SK-N-SH (cell line): ENCODE measurements around the gene KCNA10. TPM values are rescaled to one million over a fixed set of nuclear protein-coding genes. Genes with fewer than 3 reads are reported as not detected.

Experiments used
- CTCF ChIA-PET: fragments of 300-600, 350-600 bp; formaldehyde crosslinking; extraction: SDS; loops from one replicate; lab custom pipeline; 2021; lab: Yijun Ruan, JAX
- POLR2A ChIA-PET: fragments of 350-600 bp; sonication (Branson Sonifier 250); formaldehyde crosslinking; extraction: SDS; loops from one replicate; lab custom pipeline; 2020; ENCODE audit warnings: antibody characterized with exemption, inconsistent platforms; lab: Yijun Ruan, JAX
- DNase-seq: peaks from one replicate; pipeline ENCODE4 v3.0.0; 2012
- H2AFZ ChIP-seq: fragments of 200-600 bp; sonication (generic); 2 replicates; pipeline ENCODE4 v1.8.1; 2016; ENCODE audit warnings: antibody characterized with exemption, mild to moderate bottlenecking, low read depth
- H3F3A ChIP-seq: fragments of 200-600 bp; sonication (generic); replicated peaks from 2 replicates; pipeline ENCODE3; 2016; ENCODE audit warnings: antibody characterized with exemption, mild to moderate bottlenecking; ENCODE audit not compliant: insufficient read depth
- H3K27ac ChIP-seq, 2 experiments: fragments of 200-500 bp in 1 of 2; fragments of 200-600 bp in 1 of 2; sonication (Bioruptor generic) in 1 of 2; sonication (generic), shearing (Covaris generic) in 1 of 2; 2 replicates each; pipeline versions ENCODE4 v1.5.1 to v1.6.1; 2014 to 2016; ENCODE audit warnings: low read depth in 2 of 2, inconsistent platforms in 1 of 2, low read length in 1 of 2, mild to moderate bottlenecking in 1 of 2, mixed read lengths in 1 of 2
- H3K27me3 ChIP-seq: fragments of 200-600 bp; sonication (generic), shearing (Covaris generic); 2 replicates; pipeline ENCODE4 v1.6.1; 2016; ENCODE audit warnings: mixed run types; ENCODE audit not compliant: insufficient read depth
- H3K36me3 ChIP-seq, 2 experiments: fragments of 200-500 bp in 1 of 2; fragments of 200-600 bp in 1 of 2; sonication (Bioruptor generic) in 1 of 2; sonication (generic) in 1 of 2; replicated peaks in 1 of 2; 2 replicates each; pipeline versions ENCODE3 to v1.5.1; 2014 to 2016; ENCODE audit warnings: low read length in 1 of 2, mild to moderate bottlenecking in 1 of 2; ENCODE audit not compliant: insufficient read depth in 2 of 2, control insufficient read depth in 1 of 2
- H3K4me1 ChIP-seq, 2 experiments: fragments of 200-500 bp in 1 of 2; fragments of 200-600 bp in 1 of 2; sonication (Bioruptor generic) in 1 of 2; sonication (generic), shearing (Covaris generic) in 1 of 2; 2 replicates each; pipeline versions ENCODE4 v1.5.1 to v1.6.1; 2014 to 2016; ENCODE audit warnings: low read depth in 1 of 2, low read length in 1 of 2, mixed run types in 1 of 2; ENCODE audit not compliant: insufficient read depth in 2 of 2, control insufficient read depth in 1 of 2
- H3K4me2 ChIP-seq: fragments of 200-600 bp; sonication (generic), shearing (Covaris generic); 2 replicates; pipeline ENCODE4 v1.6.1; 2017; ENCODE audit warnings: mixed run types
- H3K4me3 ChIP-seq, 2 experiments: fragments of 200-500 bp in 1 of 2; fragments of 200-600 bp in 1 of 2; sonication (Bioruptor generic) in 1 of 2; sonication (generic), shearing (Covaris generic) in 1 of 2; 2 replicates each; pipeline versions ENCODE4 v1.5.1 to v1.8.1; 2014 to 2016; ENCODE audit warnings: low read depth in 2 of 2, inconsistent platforms in 1 of 2, low read length in 1 of 2, mild to moderate bottlenecking in 1 of 2, mixed read lengths in 1 of 2, moderate library complexity in 1 of 2
- H3K79me2 ChIP-seq: fragments of 200-600 bp; sonication (generic); 2 replicates; pipeline ENCODE4 v1.8.1; 2017; ENCODE audit warnings: mild to moderate bottlenecking; ENCODE audit not compliant: insufficient read depth
- H3K9ac ChIP-seq: fragments of 200-600 bp; sonication (generic); 2 replicates; pipeline ENCODE4 v1.6.1; 2017; ENCODE audit warnings: mixed run types
- H3K9me2 ChIP-seq: fragments of 200-600 bp; sonication (generic); 2 replicates; pipeline ENCODE4 v1.6.1; 2017; ENCODE audit warnings: mixed run types
- H3K9me3 ChIP-seq: fragments of 200-600 bp; sonication (generic); 2 replicates; pipeline ENCODE4 v1.6.1; 2017; ENCODE audit warnings: mixed run types, mild to moderate bottlenecking, moderate library complexity
- H4K20me1 ChIP-seq: fragments of 200-600 bp; sonication (generic); 2 replicates; pipeline ENCODE4 v1.6.1; 2017; ENCODE audit warnings: mild to moderate bottlenecking, mixed run types; ENCODE audit not compliant: insufficient read depth
- FOSL2 ChIP-seq: IDR thresholded peaks from 2 replicates; pipeline ENCODE4 v1.4.0; 2012; ENCODE audit warnings: low read depth, mild to moderate bottlenecking, moderate library complexity, borderline replicate concordance
- FOXJ3 ChIP-seq: sonication (generic); formaldehyde crosslinking; IDR thresholded peaks from 2 replicates; pipeline ENCODE4 v1.5.1; 2020; ENCODE audit warnings: mild to moderate bottlenecking, missing genetic modification reagents
- FOXM1 ChIP-seq: IDR thresholded peaks from 2 replicates; pipeline ENCODE4 v1.4.0; 2012; ENCODE audit warnings: low read depth, mild to moderate bottlenecking
- GABPA ChIP-seq: IDR thresholded peaks from 2 replicates; pipeline ENCODE4 v1.4.0; 2012; ENCODE audit warnings: low read depth, mild to moderate bottlenecking
- JUND ChIP-seq: IDR thresholded peaks from 2 replicates; pipeline ENCODE4 v1.4.0; 2012
- MEF2A ChIP-seq: IDR thresholded peaks from 2 replicates; pipeline ENCODE4 v1.4.0; 2012; ENCODE audit warnings: low read depth, borderline replicate concordance
- MXI1 ChIP-seq: IDR thresholded peaks from 2 replicates; pipeline ENCODE4 v1.6.1; 2012; ENCODE audit warnings: mild to moderate bottlenecking, low read depth, low read length, improper control_type of control experiment
- NFIC ChIP-seq: IDR thresholded peaks from 2 replicates; pipeline ENCODE4 v1.4.0; 2012; ENCODE audit warnings: borderline replicate concordance
- NRF1 ChIP-seq: IDR thresholded peaks from 2 replicates; pipeline ENCODE4 v1.6.1; 2012; ENCODE audit warnings: low read depth, mild to moderate bottlenecking, low read length
- RAD21 ChIP-seq: IDR thresholded peaks from 2 replicates; pipeline ENCODE4 v1.6.1; 2012; ENCODE audit warnings: mild to moderate bottlenecking, low read length
- RCOR1 ChIP-seq: fragments of 150-350 bp; IDR thresholded peaks from 2 replicates; pipeline ENCODE4 v1.6.1; 2017; ENCODE audit warnings: antibody characterized with exemption, low read length
- RFX5 ChIP-seq: IDR thresholded peaks from 2 replicates; pipeline ENCODE4 v1.6.1; 2012; ENCODE audit warnings: mild to moderate bottlenecking, improper control_type of control experiment, low read length
- TCF12 ChIP-seq: IDR thresholded peaks from 2 replicates; pipeline ENCODE4 v1.4.0; 2012
- TEAD4 ChIP-seq: IDR thresholded peaks from 2 replicates; pipeline ENCODE4 v1.4.0; 2012; ENCODE audit warnings: mild to moderate bottlenecking, borderline replicate concordance; ENCODE audit not compliant: insufficient read depth
- WGBS: methylation state at CpG from one replicate; pipeline ENCODE4 v1.1.6; 2017; ENCODE audit warnings: low lambda C conversion rate; 5-methylcytosine and 5-hydroxymethylcytosine counted together
- polyA plus RNA-seq, 3 experiments: library from polyadenylated mRNA; depleted of rRNA; stranded (reverse); fragments of >200 nt; gene quantifications; 2 replicates each; pipeline ENCODE4 v1.2.3, GENCODE V29; 2012
- TF ChIP-seq, protein P1 (sequence below): fragments of 200-600 bp; sonication (generic); IDR thresholded peaks from 2 replicates; pipeline ENCODE4 v1.6.1; 2017; ENCODE audit warnings: antibody characterized with exemption, mild to moderate bottlenecking, moderate library complexity
- TF ChIP-seq, protein P2 (sequence below): fragments of 150-350 bp; IDR thresholded peaks from 2 replicates; pipeline ENCODE4 v1.6.1; 2017; ENCODE audit warnings: antibody characterized with exemption, low read length, low read depth, borderline replicate concordance
- TF ChIP-seq, protein P3 (sequence below): IDR thresholded peaks from 2 replicates; pipeline ENCODE4; 2012

Gene KCNA10
- polyA plus RNA-seq, 1 of the 3 experiments (the other 2 are of a cell fraction), result not detected

DNA sequence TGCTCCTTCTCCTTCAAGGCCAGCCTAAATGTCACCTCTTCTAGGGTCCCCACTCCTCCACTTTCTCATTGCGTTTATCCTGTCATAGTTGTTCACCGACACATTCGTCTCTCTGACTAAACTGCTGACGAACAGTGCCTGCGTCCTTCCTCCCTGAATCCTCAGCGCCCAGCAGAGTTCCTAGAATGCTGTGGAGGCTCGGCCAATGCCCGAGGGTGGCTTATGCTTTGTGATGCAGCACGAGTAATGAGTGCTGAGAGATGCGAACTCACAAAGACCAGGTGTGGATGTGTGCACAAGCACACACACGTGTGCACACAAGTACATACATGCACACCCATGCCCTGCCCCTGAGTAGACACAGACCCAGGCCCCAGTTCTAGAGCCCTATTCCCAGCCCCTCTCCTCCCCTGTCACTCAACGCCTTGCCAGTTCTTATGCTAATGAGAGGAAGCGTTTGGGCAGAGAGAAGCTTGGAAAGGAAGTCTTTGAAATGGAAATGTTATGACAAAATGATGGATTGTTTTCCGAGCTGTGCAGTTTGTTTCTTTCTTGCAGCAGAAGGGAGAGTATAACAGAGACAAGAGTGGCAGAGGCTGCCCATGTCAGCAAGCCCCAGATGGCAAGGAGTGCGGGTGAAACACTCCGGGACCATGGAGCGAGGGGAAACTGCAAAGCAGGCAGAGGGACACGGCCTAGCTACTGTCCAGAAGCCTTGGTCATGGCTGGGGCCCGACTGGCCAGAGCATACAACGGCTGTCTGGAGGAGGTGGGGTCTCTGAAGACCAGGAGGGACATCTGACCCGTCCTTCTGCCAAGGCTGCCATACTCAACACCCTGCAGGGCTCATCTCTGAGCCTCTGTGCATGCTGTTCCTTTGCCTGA, 24.2 kb downstream of the KCNA10 start:
- no peak overlapping the region for H3K9ac ChIP-seq
- H3K4me3 ChIP-seq, result no peak overlapping the region
- WGBS, result 68% methylated on average over 19 of the region's 21 CpGs
- TF ChIP-seq RFX5 (no peak), FOSL2 (no peak), FOXM1 (no peak)
- TF ChIP-seq, protein P1, sequence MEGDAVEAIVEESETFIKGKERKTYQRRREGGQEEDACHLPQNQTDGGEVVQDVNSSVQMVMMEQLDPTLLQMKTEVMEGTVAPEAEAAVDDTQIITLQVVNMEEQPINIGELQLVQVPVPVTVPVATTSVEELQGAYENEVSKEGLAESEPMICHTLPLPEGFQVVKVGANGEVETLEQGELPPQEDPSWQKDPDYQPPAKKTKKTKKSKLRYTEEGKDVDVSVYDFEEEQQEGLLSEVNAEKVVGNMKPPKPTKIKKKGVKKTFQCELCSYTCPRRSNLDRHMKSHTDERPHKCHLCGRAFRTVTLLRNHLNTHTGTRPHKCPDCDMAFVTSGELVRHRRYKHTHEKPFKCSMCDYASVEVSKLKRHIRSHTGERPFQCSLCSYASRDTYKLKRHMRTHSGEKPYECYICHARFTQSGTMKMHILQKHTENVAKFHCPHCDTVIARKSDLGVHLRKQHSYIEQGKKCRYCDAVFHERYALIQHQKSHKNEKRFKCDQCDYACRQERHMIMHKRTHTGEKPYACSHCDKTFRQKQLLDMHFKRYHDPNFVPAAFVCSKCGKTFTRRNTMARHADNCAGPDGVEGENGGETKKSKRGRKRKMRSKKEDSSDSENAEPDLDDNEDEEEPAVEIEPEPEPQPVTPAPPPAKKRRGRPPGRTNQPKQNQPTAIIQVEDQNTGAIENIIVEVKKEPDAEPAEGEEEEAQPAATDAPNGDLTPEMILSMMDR, result no peak
- TF ChIP-seq, all 33 proteins: peak for 0
- POLR2A ChIA-PET, result no interaction called here
- no peaks in the 10 kb centered on the region for H3K9me3 ChIP-seq
- no peak overlapping the region for H2AFZ ChIP-seq
- no peak overlapping the region for H3K27ac ChIP-seq
- DNase-seq, result no peak
- no peak overlapping the region for H3K4me2 ChIP-seq
- no peaks in the 10 kb centered on the region for H3F3A ChIP-seq
- H3K79me2 ChIP-seq, result no peaks in the 10 kb centered on the region
- CTCF ChIA-PET, result interaction anchor here (1.0 to 9.3 kb wide), 34 partner anchors 13 to 418 kb away, joined by 3 to 162 read pairs (median 9); partner anchors contain the start of genes KCNA10, KCNC4, LAMTOR5 and PROK1
- H3K4me1 ChIP-seq, result no peaks in the 10 kb centered on the region
- H3K36me3 ChIP-seq, result no peaks in the 10 kb centered on the region
- H3K9me2 ChIP-seq, result no peaks in the 10 kb centered on the region
- H3K27me3 ChIP-seq, result no peaks in the 10 kb centered on the region; the same call in 1 of the 2 replicates
- H4K20me1 ChIP-seq, result no peaks in the 10 kb centered on the region

DNA sequence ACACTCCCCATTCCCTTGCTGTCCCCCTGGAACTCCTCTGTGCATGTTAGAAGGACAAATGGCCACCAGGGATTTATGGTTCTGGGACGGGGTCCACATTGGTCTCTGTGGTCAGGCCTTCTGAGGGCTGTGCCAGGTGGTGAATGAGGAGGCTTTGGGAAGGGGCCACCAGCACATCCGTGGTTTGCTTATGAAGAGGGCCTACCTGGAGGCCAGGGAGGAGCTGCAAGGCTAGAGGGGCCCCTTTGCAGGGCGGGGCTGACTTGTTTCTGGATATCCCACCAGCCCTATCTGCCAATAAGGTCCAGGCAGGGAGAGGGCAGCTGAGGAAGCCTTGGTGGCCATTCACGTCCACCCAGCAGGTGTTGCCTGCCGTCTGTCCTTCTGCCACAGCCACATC, 24.9 kb downstream of the KCNA10 start:
- 56% methylated on average over 3 of the region's 5 CpGs for WGBS
- Histone ChIP-seq H3K4me3 (no peak overlapping the region), H3K27me3 (no peaks in the 10 kb centered on the region; the same call in 1 of the 2 replicates), H3K27ac (no peak overlapping the region), H3K9me3 (no peaks in the 10 kb centered on the region), H3K36me3 (no peaks in the 10 kb centered on the region), H3K4me1 (no peaks in the 10 kb centered on the region), H3K79me2 (no peaks in the 10 kb centered on the region), H3K4me2 (no peak overlapping the region), H3F3A (no peaks in the 10 kb centered on the region), H3K9ac (no peak overlapping the region), H3K9me2 (no peaks in the 10 kb centered on the region), H2AFZ (no peak overlapping the region), H4K20me1 (no peaks in the 10 kb centered on the region)
- POLR2A ChIA-PET, result no interaction called here
- no peak for DNase-seq
- TF ChIP-seq FOXJ3 (CRISPR knock-in tag) (no peak), RCOR1 (no peak), RFX5 (no peak), JUND (no peak), GABPA (no peak), MEF2A (no peak), NRF1 (no peak), TEAD4 (no peak), MXI1 (no peak), NFIC (no peak), FOSL2 (no peak), RAD21 (no peak), TCF12 (no peak)
- TF ChIP-seq, protein P2, sequence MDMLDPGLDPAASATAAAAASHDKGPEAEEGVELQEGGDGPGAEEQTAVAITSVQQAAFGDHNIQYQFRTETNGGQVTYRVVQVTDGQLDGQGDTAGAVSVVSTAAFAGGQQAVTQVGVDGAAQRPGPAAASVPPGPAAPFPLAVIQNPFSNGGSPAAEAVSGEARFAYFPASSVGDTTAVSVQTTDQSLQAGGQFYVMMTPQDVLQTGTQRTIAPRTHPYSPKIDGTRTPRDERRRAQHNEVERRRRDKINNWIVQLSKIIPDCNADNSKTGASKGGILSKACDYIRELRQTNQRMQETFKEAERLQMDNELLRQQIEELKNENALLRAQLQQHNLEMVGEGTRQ, result no peak
- TF ChIP-seq, protein P3, sequence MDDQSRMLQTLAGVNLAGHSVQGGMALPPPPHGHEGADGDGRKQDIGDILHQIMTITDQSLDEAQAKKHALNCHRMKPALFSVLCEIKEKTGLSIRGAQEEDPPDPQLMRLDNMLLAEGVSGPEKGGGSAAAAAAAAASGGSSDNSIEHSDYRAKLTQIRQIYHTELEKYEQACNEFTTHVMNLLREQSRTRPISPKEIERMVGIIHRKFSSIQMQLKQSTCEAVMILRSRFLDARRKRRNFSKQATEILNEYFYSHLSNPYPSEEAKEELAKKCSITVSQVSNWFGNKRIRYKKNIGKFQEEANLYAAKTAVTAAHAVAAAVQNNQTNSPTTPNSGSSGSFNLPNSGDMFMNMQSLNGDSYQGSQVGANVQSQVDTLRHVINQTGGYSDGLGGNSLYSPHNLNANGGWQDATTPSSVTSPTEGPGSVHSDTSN, result no peak
- CTCF ChIA-PET, result interaction anchor here (3.8 to 9.3 kb wide), 5 partner anchors 28 to 288 kb away, joined by 76 to 162 read pairs (median 86); partner anchors contain the start of genes KCNA10 and KCNC4
